T-helper 1 cell treated with Interleukin-12 subunit alpha and Interleukin-12 subunit beta and Interleukin-4 antibody, amounts not matched to agents 30 μg/mL and 1 μg/mL, for 36 hours (primary cell): Measurements from ENCODE around the gene HELLS.

Experiments
- H3K27ac Mint-ChIP-seq: one replicate; pipeline ENCODE4 v1.8.0; 2021; ENCODE audit warnings: mild to moderate bottlenecking, mixed read lengths
- H3K27me3 Mint-ChIP-seq: one replicate; pipeline ENCODE4 v1.8.0; 2021; ENCODE audit warnings: low read depth, mixed read lengths
- H3K36me3 Mint-ChIP-seq: one replicate; pipeline ENCODE4 v1.8.0; 2021; ENCODE audit warnings: low read depth, mixed read lengths
- H3K4me1 Mint-ChIP-seq: one replicate; pipeline ENCODE4 v1.8.0; 2021; ENCODE audit warnings: low read depth, mixed read lengths
- H3K4me3 Mint-ChIP-seq: one replicate; pipeline ENCODE4 v1.8.0; 2021; ENCODE audit warnings: mild to moderate bottlenecking, moderate library complexity, mixed read lengths
- H3K9me3 Mint-ChIP-seq: one replicate; pipeline ENCODE4 v1.8.0; 2021; ENCODE audit warnings: mixed read lengths

Gene HELLS

DNA sequence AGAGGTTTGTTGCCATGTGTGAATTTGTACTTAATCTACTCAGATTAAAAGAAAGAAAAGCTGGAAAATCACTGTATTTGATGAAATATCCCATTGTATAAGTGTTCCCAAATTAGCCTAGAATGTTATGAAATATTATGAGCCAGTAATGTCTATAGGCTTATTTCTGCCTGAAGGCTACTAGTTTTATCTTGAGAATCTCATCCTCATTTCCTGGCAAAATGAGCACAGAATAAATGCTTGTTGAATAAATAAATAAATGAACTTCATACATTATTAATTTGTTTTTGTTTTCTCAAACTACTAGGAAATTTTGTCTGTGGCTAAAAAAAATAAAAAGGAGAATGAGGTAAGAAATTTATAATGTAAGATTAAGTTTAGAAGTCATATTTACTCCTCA, 25.5 kb downstream of the HELLS start:
- peaks cover 36% of the 10 kb centered on the region for H3K36me3 Mint-ChIP-seq
- H3K9me3 Mint-ChIP-seq: no peaks in the 10 kb centered on the region
- H3K27ac Mint-ChIP-seq: no peak overlapping the region
- no peaks in the 10 kb centered on the region for H3K4me1 Mint-ChIP-seq
- no peaks in the 10 kb centered on the region for H3K27me3 Mint-ChIP-seq
- H3K4me3 Mint-ChIP-seq: no peak overlapping the region

DNA sequence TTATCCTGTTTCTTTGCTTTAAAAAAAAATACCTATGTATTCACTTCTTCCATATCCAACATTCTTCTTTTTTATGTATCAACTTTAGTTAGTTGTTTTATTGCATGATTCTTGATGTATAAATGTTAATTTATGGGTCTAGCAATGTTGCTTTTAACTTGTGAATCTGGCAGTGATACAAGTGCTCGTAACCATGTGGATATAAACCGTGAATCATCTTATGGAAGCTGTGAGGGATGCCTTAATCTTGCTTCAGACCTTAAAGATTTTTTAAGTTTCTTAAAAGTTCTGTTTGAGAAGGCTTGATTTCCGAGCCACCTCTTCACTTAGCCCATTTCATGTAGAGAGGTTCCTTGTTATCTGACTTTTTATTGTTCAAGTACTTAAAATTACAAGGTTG, 25.9 kb downstream of the HELLS start:
- H3K9me3 Mint-ChIP-seq: no peaks in the 10 kb centered on the region
- peaks cover 33% of the 10 kb centered on the region for H3K36me3 Mint-ChIP-seq
- H3K27me3 Mint-ChIP-seq: no peaks in the 10 kb centered on the region
- no peak overlapping the region for H3K27ac Mint-ChIP-seq
- H3K4me3 Mint-ChIP-seq: no peak overlapping the region
- H3K4me1 Mint-ChIP-seq: no peaks in the 10 kb centered on the region

DNA sequence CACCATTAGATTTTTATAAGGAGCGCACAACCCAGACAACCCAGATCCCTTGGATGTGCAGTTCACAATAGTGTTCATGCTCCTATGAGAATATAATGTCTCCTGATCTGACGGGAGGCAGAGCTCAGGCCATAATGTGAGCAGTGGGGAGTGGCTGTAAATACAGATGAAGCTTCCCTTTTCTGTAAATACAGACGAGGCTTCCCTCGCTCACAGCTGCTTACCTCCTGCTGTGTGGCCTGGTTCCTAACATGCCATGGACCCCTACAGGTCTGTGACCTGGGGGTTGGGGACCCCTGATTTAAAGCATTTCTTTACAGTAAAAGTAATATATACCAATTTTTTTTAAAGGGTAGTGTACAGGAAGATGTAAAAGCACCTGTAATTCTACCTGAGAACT, 33.2 kb downstream of the HELLS start:
- Mint-ChIP-seq H3K9me3 (no peaks in the 10 kb centered on the region), H3K4me1 (no peaks in the 10 kb centered on the region), H3K36me3 (peaks cover 23% of the 10 kb centered on the region), H3K27me3 (no peaks in the 10 kb centered on the region), H3K27ac (no peak overlapping the region), H3K4me3 (no peak overlapping the region)

DNA sequence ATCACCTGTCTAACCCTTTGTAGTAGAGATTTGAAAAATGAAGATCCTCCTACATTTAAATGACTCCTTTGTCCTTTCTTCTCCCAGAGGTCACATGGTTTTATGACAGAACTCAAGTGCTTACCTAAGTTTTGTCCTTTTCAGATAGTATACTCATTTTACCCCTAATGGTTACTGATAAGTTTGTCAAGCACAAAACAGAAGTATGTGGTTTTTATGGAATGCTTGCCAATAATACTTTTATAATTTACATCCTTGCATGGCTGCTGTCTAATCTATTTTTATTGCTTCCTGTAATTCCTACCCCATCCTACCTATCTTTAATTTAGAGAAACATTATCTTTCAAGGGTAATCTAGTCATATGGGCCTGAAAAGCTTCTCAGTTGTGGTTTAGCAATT, 37.5 kb downstream of the HELLS start:
- Mint-ChIP-seq H3K27me3 (no peaks in the 10 kb centered on the region), H3K36me3 (peaks cover 13% of the 10 kb centered on the region)

DNA sequence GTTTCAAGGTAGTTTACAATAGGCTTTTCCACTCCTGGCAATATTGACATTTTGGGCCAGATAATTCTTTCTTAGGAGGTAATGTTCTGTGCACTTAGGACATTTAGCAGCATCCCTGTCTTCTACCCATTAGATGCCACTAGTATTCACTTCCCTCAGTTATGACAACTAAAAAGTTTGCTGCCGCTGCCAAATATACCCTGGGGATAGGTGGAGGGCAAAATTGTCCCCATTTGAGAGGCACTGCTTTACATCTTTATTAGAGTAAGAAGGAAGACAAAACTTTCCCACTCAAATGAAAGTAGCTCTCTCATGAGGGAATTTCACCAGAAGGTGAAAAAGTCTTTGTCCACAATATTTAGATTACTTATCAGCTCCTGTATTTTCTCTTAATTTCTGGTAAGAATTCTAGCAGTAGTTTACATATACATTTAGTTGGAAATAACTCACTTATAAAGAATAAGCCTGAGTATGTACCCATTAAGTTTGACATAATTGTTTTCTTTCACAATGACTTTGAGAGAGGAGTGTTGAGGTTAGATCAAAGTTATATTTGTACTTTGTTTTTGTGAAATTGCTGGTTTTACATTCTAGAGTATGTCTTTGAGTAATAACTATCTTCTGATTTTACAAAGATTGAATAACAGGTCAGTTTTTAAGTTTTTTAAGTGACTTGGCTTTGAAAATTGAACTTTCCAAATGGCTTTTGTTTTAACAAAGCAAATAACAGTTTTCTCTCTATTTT, 46.0 kb downstream of the HELLS start:
- no peaks in the 10 kb centered on the region for H3K27me3 Mint-ChIP-seq
- H3K4me3 Mint-ChIP-seq: no peak overlapping the region
- peak overlapping the region; percentile 67 for H3K27ac Mint-ChIP-seq
- H3K9me3 Mint-ChIP-seq: no peaks in the 10 kb centered on the region
- H3K4me1 Mint-ChIP-seq: peaks cover 12% of the 10 kb centered on the region
- H3K36me3 Mint-ChIP-seq: peaks cover 37% of the 10 kb centered on the region

More for the DNA sequence above, 37.5 kb downstream of the HELLS start:
- Mint-ChIP-seq H3K27ac (no peak overlapping the region), H3K9me3 (no peaks in the 10 kb centered on the region), H3K4me3 (no peak overlapping the region), H3K4me1 (no peaks in the 10 kb centered on the region)

DNA sequence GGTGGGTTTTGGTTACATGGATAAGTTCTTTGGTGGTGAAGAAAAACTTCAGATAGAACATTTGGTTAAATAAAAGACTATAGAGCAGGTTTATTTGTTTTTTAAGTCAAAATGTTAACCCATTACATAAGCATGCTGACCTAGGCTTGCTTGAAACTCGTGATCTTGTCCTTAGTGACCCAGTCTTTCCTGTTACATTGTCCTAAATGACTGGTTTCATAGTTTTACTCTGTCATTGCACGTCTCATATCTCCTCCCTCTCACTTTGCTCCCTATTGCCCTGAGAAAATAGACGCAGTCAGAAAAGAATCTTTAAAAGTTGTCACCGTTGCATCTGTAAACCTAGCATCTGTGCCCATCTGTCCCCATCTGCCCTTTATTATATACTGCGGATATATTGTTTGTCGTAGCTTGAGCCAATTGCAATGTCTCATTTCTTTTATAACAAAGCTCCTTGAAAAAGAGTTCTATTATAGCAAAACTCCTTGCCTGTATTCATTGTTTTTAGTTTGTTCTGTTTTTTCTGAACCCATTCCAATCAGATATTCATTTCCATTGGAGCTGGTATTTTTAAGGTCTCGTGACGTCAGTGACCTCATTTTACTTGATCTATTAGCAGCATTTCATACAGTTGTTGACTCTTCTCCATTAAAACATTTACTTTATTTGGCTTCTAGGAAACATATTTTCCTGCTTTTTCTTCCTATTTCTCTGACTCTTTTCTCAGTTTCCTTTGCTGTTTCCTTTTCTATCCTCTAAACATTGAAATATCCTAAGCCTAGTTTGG, 57.3 kb downstream of the HELLS start:
- Mint-ChIP-seq H3K27ac (no peak overlapping the region), H3K36me3 (peaks cover 48% of the 10 kb centered on the region), H3K4me1 (peaks cover 10% of the 10 kb centered on the region), H3K4me3 (no peak overlapping the region), H3K9me3 (no peaks in the 10 kb centered on the region), H3K27me3 (no peaks in the 10 kb centered on the region)

DNA sequence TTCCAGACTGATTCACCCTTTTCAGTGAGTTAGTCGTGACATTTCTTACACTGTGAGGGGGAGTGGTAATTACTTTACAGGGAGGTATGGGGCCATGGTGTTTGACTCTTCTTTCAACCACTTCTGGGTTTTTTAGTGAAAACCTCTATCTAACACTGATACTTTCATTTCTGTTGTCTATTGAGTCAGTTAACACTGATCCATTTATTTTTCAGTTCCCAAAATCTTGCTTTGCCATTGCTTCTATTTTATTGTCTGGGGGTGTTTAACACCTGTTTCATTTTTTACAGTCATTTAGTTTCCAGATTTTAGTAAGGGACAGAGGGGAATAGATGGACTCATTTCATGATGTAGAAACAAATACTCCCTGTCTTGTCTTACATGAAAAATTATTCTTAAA, 61.5 kb downstream of the HELLS start:
- H3K9me3 Mint-ChIP-seq: no peaks in the 10 kb centered on the region
- H3K27me3 Mint-ChIP-seq: no peaks in the 10 kb centered on the region
- H3K4me3 Mint-ChIP-seq: no peak overlapping the region
- peaks cover 12% of the 10 kb centered on the region for H3K4me1 Mint-ChIP-seq
- peak overlapping the region; percentile 49 for H3K27ac Mint-ChIP-seq
- peaks cover 50% of the 10 kb centered on the region for H3K36me3 Mint-ChIP-seq

DNA sequence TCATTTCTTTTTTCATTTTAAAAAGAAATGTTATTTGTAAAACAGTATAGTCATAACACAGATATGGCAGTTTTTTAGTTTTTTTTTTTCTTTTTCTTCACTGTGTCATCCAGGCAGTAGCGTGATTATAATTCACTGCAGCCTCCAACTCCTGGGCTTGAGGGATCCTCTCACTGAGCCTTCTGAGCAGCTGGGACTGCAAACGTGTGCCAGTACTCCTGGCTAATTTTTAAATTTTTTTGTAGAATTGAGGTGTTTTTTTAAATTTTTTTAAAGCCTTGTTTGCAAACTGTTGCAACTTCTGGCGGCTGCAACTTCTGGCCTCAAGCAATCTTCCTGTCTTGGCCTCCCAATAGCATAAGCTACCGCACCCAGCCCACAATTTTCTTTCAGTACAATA, 63.0 kb downstream of the HELLS start:
- no peaks in the 10 kb centered on the region for H3K9me3 Mint-ChIP-seq
- no peaks in the 10 kb centered on the region for H3K27me3 Mint-ChIP-seq
- H3K4me3 Mint-ChIP-seq: no peak overlapping the region
- peaks cover 42% of the 10 kb centered on the region for H3K36me3 Mint-ChIP-seq
- no peak overlapping the region for H3K27ac Mint-ChIP-seq
- H3K4me1 Mint-ChIP-seq: peaks cover 12% of the 10 kb centered on the region

DNA sequence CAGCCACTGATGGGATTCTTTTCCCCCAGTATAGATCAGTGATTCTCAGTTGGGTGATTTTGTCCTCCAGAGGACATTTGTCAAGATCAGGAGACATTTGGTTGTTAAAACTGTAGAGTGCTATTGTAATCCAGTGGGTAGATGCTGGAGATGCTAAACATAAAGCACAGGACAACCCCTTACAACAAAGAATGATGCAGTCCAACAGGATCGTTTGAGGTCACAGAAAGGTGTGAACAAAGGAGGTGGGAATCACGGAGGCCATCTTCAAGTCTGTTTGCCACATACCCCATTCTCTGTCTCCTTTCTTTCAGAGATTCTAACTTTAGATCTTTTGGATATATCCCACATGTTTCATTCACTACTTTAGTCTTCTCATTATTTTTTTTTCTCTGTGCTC, 69.0 kb downstream of the HELLS start:
- H3K27me3 Mint-ChIP-seq: no peaks in the 10 kb centered on the region
- H3K4me3 Mint-ChIP-seq: no peak overlapping the region
- no peaks in the 10 kb centered on the region for H3K9me3 Mint-ChIP-seq
- H3K36me3 Mint-ChIP-seq: peaks cover 16% of the 10 kb centered on the region
- peaks cover 2% of the 10 kb centered on the region for H3K4me1 Mint-ChIP-seq
- H3K27ac Mint-ChIP-seq: no peak overlapping the region

DNA sequence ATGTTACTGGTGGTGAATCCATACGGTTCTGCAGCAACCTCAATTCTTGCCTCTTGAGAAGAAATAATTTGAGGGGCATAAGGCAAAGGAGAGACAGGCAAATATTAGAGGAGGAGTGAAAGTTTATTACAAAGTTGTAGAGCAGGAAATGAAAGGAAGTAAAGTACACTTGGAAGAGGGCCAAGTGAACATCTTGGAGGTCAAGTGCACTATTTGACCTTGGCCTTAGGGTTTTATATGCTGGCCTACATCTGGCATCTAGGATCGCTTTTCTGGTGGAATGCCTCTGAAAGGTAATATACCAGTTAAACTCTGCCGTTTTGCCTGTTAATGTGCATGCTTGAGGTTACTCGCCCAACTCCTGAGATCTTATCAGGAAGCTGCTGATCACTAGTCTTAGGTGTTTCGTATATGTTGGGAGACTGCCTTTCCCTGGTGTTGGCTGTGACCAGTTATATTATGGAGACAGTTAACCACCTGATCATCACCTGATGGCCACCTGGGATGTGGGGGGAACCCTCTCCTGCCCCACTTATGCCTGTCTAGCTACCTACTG, 71.9 kb downstream of the HELLS start:
- Mint-ChIP-seq H3K27me3 (no peaks in the 10 kb centered on the region), H3K36me3 (peaks cover 1% of the 10 kb centered on the region), H3K4me3 (no peak overlapping the region), H3K4me1 (no peaks in the 10 kb centered on the region), H3K9me3 (no peaks in the 10 kb centered on the region), H3K27ac (no peak overlapping the region)

DNA sequence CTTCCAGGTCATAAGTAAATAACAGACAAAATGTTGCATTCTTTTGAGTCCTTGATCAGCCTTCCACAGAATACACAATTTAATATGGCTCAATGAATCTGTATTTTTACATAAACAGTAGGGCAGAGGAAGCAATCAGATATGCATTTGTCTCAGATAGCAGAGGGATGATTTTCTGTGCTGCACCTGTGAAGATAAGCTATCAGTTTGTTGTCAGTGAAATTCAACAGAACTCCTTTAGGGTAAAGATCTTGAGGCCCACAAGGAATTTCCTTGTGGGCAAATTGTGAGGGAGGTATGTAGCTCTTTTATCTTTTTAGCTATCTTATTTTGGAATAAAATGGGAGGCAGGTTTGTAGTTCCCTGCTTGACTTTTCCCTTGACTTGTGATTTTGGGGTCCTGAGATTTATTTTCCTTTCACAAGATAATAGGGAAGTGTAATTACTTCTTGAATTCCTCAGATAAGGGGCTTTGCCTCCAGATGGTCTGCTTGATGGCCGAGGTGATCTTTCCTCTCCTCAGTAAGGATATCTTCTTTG, 77.1 kb downstream of the HELLS start:
- Mint-ChIP-seq H3K4me3 (no peak overlapping the region), H3K4me1 (no peaks in the 10 kb centered on the region), H3K27me3 (no peaks in the 10 kb centered on the region), H3K27ac (no peak overlapping the region), H3K9me3 (no peaks in the 10 kb centered on the region), H3K36me3 (no peaks in the 10 kb centered on the region)

DNA sequence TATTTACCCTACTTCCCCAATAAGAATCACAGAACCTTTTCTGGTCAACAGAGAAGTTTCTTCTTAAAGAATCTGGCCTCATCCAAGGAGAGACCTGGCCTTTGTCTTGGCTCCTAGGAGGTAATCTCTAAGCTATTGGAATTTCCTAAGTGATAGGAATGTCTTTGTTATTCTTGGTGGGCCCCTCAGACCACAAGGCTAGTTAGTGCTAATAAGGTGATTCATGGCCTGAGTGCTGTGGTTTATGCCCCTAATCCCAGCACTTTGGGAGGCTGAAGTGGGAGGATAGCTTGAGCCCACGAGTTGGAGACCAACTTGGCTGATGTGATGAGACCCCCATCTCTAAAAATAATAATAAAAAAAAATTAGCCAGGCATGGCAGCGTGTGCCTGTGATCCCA, 78.0 kb downstream of the HELLS start:
- no peaks in the 10 kb centered on the region for H3K4me1 Mint-ChIP-seq
- H3K27ac Mint-ChIP-seq: no peak overlapping the region
- H3K4me3 Mint-ChIP-seq: no peak overlapping the region
- H3K36me3 Mint-ChIP-seq: no peaks in the 10 kb centered on the region
- H3K27me3 Mint-ChIP-seq: no peaks in the 10 kb centered on the region
- H3K9me3 Mint-ChIP-seq: no peaks in the 10 kb centered on the region

DNA sequence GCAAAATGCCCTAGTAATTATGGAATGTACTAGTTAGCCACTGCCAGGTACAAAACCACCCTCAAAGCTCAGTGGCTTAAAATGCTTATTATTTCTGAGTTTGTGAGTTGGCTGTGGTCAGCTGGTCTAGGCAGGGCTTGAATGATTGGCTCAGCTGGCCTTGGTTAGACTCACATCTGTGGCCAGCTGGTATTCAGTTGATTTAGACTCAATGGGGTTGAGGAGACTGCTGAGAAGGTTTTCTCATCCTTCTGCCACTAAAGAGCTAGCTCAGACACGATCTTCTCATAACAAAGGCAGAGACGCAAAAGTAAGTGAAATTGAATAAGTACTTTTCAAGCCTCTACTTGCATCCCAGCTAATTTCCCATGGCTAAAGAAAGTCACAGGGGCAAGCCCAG, 80.9 kb downstream of the HELLS start:
- H3K9me3 Mint-ChIP-seq: no peaks in the 10 kb centered on the region
- no peak overlapping the region for H3K4me3 Mint-ChIP-seq
- H3K27me3 Mint-ChIP-seq: no peaks in the 10 kb centered on the region
- H3K36me3 Mint-ChIP-seq: no peaks in the 10 kb centered on the region
- no peaks in the 10 kb centered on the region for H3K4me1 Mint-ChIP-seq
- no peak overlapping the region for H3K27ac Mint-ChIP-seq

DNA sequence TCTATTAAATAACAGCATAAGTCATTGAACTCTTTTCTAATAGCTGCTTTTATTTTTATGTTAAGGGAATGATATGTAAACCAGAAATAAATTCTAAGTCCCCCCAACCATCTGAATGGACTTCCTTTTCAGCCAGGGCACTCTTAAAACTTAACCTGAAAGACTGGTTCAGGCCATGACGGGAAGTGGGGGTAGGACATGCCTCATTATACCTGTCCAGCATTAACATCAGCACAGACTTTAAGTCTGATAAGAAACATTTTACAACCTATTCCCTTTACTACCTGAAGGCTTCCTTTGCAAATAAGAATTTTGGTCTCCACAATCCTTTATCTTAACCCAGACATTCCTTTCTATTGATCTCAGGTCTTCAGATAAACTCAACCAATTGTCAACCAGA, 81.9 kb downstream of the HELLS start:
- no peaks in the 10 kb centered on the region for H3K36me3 Mint-ChIP-seq
- no peak overlapping the region for H3K4me3 Mint-ChIP-seq
- H3K27me3 Mint-ChIP-seq: no peaks in the 10 kb centered on the region
- no peaks in the 10 kb centered on the region for H3K9me3 Mint-ChIP-seq
- H3K4me1 Mint-ChIP-seq: no peaks in the 10 kb centered on the region
- H3K27ac Mint-ChIP-seq: no peak overlapping the region
